ENCODE data around the gene CD52.
A peak's percentile ranks its signal among the peaks of the same experiment; 100 is the strongest.

Gene CD52

DNA sequence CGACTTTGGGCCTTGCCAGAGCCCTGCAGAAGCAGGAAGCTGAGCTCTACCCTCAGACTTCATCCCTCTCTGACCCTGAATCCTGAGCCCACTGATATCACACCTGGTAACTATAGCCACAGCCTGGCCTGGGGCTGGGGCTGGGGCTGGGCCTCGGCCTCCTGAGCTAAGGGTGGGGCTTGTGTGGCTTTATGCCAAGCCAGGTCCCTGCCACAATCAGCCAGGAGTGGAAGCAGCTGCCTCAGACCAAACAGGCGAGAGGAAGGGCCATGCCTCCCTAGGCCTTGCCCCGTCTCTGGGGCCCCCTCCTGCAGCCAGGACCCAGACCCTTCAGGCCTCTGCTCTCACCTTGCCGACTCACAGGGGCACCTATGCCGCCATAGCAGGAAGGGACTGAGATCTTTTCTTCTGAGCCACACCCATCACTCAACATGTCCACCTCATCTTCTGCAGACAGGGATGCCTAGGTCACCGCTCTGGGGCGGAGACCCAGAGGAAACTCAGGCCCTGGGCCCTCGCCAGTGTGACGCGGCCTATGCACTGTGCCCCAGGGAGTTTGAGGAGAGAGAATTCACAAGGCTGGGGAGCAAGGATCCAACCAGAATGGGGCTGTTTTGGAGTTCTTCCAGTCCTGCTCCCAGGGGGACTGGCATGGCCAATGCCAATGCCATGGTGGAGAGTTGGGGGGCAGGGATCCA is 17.0 kb upstream of the CD52 start:
- peak in 1 of 2 experiments; percentile 42 for DNase-seq
- no peak for TF ChIP-seq POLR2A (IDR thresholded peaks at IDR 0.05; ENCODE audit: low read length)
- no peak for TF ChIP-seq GATA1 (IDR thresholded peaks at IDR 0.05; ENCODE audit: low read depth, low read length)

DNA sequence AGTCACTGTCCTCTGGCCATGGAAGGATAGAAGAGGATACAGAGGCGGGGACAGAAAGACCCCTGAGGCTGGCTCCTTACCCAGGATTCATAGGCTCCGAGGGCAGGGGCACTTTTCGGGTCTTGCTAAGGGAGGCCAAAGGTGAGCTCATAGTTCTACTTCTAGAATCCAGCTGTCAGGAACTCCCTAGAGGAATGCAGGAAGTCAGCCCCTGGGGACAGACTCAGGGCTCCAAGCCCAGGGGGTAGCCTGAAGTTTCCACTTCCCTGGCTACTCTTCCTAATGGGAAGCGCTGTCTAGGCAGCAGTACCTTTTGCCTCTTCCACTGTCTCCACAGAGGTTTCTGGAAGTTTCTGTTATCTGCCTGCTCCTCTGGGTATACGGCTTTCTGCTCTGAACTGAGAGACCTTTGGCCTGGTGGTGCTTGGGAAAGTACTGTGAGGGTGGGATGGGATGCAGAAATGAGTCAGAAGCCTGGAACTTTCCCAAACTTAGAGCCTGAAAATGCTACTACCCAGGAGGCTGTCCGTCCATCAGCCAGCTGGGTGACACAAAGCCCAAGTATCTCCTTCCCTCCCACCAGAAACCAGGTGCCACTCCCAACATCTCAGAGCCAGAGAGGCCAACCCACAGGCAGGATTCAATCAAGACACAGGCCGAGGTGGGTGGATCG is 14.9 kb upstream of the CD52 start:
- TF ChIP-seq GATA1 (IDR thresholded peaks at IDR 0.05; ENCODE audit: low read depth, low read length) (no peak), POLR2A (IDR thresholded peaks at IDR 0.05; ENCODE audit: low read length) (no peak)
- DNase-seq = no peak

DNA sequence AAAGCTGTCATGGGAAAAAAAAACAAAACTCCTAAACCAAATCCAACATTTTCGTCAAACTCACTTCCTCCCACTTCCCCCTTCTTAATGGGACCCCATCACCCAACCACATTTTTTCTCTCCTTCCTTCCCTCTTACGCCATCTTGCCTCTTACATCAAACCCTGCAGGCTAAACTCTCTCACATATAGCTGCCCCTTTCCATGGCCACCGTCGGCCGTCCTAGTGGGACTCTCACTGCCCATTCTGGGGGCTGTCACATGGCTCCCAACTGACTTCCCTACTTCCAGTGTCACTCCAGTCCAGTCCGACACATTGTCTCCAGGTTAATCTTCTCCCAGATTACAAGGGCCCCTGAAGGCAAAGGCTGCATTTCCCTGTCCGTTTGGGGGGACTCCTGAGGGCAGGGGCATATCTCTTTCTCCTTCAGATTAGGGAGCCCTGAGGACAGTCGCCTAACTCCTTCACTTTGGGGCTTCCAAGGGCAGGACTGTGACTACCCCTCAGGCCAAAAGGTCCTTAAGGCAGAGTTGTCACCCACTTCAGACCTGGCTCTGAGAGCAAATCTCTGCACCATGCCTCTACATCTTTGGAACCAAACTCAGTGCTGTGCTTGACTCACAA is 12.0 kb upstream of the CD52 start:
- DNase-seq = no peak

DNA sequence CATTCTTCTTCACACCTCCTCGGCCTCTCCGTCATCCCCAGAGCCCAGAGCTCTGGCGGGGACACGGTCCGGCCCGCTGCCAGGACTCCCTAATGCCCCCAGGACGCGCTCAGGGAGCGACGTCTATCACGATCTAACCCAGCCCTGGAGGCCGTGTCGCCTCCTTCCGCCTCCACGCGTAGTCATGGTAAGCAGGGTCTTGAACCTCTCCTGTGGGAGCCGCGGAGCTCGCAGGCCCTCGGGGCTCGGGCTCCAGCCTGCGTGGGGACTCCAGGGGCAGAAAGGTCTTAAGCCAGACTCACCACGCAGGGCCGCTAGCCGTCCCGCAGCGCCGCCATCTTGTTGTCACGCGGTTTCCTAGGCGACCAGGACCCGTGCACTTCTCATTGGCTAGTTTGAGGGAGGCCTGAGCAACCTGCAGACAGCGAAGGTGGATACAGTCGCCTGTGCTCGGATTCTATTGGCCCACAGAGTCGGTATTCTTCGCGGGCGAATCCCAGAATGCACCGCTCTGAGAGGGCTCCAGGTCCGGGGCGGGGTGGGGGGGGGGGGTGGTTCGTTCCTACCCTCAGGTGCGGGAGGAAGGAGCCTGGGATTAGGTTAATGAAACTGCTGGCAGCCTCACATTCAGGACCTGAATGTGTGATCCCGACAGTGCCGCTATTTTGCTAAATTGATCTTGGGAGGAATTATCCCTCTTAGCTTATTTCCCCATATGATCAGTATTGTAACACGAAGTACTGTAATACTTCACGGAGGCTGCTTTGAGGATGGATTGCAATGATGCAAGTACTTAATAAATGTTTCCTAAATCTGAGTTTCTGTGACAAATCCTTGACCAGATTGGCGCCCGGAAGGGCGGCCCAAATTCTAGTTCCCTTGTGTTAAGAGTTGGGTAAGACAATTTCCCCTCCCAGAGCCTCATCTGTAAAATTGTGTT is 11.2 kb upstream of the CD52 start, which contains the start of gene UBXN11:
UBXN11 (minus strand) TSS at position 347 of the 940 bp plus-strand sequence. CDS start 3,753 bp downstream, outside the sequence.
- no peak for TF ChIP-seq GATA1 (IDR thresholded peaks at IDR 0.05; ENCODE audit: low read depth, low read length)
- TF ChIP-seq POLR2A (IDR thresholded peaks at IDR 0.05; ENCODE audit: low read length) = peak; percentile 70
- DNase-seq = peak; percentile 93 to 94

More for the DNA sequence above, 12.0 kb upstream of the CD52 start:
- no peak for TF ChIP-seq POLR2A (IDR thresholded peaks at IDR 0.05; ENCODE audit: low read length)

DNA sequence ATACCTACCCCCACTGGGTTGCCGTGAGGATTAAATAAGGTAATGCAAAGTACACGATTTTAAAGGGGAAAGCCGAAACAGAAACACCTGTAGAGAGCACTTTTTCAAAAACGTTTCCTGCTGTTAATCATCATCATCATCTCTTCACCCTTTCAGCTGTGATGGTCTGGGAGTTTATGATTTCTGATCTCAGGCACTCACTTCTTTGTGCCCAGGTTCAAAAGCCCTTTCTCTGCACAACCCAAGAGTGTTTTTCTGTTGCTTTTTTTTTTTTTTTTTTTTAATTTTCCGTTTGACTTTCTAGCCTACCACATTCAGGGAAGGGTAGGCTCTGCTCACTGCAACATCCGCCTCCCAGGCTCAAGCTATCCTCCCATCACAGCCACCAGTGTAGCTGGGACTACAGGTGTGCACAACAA is 10.4 kb upstream of the CD52 start:
- no peak for DNase-seq
- no peak for TF ChIP-seq GATA1 (IDR thresholded peaks at IDR 0.05; ENCODE audit: low read depth, low read length)
- TF ChIP-seq POLR2A (IDR thresholded peaks at IDR 0.05; ENCODE audit: low read length) = no peak

DNA sequence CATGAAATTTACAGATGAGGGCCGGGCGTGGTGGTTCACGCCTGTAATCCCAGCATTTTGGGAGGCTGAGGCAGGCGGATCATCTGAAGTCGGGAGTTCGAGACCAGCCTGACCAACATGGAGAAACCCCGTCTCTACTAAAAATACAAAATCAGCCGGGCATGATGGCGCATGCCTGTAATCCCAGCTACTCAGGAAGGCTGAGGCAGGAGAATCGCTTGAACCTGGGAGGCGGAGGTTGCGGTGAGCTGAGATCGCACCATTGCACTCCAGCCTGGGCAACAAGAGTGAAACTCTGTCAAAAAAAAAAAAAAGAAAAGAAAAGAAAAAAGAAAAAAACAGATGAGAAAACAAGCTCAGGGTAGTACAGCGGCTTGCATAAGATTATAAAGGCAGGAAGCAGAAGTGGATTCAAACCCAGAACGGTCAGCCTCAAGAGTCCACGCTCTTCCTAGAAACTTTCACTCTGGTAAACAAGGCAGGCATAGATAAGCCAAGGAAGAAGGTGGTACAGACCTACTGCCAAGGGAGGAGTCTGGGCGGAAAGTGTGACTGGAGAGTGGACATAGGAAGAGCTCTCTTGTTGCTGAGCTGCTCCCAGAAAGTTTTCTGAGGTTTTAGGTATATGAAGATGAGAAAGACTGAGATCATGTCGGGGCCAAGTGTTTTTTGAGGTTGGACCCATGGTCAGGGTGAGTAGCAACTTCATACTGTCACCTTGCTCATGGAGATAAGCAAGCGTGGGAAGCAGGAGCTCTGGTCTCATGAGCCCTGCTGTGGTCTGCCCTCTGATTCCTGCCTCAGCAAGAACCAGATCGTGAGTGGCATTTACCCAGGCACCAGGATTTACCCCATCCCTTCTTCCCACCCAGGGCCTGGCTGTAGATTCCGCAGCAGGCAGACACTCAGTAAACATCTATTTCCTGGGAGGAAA is 9.5 kb upstream of the CD52 start:
- peak in 1 of 2 experiments; percentile 47 for DNase-seq

DNA sequence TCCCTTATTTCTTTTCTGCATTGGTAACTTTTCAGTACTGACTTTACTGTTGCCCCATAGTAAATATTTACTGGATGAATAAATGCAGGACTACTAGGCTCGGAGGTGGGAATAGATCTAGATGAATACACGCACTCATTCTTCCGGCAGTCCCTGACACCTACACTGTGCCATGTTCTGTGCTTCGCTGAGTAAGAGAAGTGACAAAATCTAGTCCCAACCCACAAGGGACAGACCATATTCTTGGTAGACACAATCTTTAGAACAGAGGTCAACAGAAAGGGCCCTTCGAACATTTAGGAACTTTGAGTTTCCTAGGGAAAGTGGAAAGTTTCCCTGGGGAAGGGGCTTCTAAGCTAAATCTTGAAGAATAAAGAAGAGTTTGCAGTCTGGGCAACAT is 3.3 kb upstream of the CD52 start:
- TF ChIP-seq POLR2A (IDR thresholded peaks at IDR 0.05; ENCODE audit: low read length) = no peak
- TF ChIP-seq GATA1 (IDR thresholded peaks at IDR 0.05; ENCODE audit: low read depth, low read length) = no peak
- no peak for DNase-seq

DNA sequence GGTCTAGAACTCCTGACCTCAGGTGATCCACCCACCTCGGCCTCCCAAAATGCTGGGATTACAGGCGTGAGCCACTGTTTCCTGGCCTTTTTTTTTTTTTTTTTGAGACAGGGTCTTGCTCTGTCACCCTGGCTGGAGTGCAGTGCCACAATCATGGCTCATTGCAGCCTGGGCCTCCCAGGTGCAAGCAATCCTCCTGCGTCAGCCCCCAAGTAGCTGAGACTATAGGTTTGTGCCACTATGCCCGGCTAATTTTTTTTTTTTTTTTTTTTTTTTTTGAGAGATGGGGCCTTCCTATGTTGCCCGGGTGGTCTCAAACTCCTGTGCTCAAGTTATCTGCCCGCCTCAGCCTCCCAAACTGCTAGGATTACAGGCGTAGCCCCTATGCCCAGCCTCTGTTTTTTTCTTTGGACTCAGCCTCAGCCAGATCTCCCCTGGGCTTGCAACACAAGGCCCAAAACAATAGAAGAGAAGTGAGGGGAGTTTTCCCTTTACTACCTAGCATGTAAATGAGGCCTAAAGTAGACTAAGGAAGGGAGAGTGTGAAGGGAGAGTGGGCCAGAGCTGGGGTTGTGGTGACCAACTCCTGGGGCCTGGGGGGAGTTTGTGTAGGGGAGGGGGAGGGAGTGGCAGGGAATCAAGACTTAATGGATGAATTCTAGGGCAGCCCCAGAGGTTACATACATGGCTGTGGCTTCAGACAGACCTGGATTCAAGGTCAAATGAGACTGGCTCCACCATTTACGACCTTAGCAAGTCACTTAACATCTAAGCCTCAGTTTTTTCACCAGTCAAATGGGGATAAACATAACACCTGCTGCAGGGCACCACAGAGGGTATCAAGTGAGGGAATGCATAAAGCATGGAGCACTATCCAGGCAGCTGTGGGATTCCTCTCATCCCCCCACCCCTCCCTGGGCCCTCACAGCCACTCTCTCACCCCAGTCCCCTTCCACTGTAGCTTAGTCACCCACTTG is 1.6 kb upstream of the CD52 start:
- no peak for DNase-seq
- no peak for TF ChIP-seq GATA1 (IDR thresholded peaks at IDR 0.05; ENCODE audit: low read depth, low read length)
- no peak for TF ChIP-seq POLR2A (IDR thresholded peaks at IDR 0.05; ENCODE audit: low read length)

DNA sequence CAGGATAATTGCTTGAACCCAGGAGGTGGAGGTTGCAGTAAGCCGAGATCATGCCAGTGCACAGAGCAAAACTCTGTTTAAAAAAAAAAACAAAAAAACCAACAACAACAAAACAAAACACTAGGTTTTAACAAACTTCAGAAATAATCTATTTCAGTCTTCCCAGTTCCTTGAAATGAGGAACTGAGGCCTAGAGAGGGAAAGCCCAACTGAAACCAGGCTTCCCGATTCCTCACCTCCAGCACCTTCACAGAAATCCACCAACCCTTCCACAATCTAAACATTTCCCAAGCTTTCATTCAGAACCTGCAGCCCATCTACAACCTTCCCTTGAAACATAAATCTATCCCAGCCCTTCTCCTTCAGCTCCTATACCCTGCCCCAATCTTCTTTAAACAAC is 612 bp upstream of the CD52 start:
- no peak for DNase-seq
- no peak for TF ChIP-seq POLR2A (IDR thresholded peaks at IDR 0.05; ENCODE audit: low read length)
- no peak for TF ChIP-seq GATA1 (IDR thresholded peaks at IDR 0.05; ENCODE audit: low read depth, low read length)

DNA sequence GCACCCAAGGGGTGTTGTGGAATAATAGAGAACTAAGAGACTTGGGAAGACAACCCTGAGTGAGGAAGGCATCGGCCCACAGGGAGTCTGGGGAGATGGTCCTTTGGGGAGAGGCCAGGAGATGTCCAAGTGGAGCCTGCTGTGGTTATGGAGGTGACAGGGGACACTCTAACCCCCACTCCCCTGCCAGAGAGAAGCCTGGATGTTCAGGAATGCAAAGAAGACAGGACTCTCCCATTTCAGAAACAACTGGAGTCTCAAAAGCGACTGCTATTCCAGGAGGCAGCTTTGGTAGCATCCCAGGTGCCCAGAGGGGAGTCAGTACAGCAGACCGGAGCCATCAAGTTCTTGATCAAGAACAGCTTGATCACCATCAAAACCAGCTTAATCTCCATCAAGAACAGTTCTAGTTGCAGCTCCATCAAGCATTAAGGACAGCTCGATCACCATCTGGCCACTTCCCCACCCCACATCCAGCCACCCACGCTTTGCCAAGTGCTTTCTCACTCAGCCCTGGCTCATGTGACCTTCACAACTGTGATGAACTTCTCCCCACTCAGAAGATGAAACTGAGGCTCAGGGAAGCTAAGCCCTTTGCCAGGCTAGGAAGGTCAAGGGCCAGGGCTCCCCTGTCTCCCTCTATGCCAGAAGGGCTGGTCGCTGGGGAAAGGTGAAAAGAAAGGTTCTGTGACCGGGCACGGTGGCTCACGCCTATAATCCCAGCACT is 743 bp downstream of the CD52 start:
- TF ChIP-seq GATA1 (IDR thresholded peaks at IDR 0.05; ENCODE audit: low read depth, low read length) (no peak), POLR2A (IDR thresholded peaks at IDR 0.05; ENCODE audit: low read length) (no peak)
- peak in 1 of 2 experiments; percentile 19 for DNase-seq

DNA sequence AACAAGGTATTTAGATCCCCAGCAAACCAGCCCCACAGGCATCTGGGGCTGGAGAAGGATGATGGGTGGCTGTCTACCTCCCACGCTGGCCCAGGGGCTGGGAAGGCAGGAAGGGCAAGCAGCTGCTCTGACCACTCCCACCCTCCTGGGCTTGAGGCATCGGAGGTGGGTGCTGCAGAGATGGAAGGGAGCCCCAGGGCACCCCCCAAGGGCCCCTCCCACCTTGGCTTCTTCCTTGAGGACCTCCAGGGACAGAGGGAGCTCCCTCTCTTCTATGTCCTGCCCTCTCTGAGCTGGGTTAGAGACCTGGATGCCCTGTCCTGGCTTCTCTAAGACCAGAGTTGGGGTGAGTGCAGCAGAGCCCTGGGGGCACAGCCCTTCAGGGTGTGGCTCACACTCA is 3.1 kb downstream of the CD52 start:
- TF ChIP-seq POLR2A (IDR thresholded peaks at IDR 0.05; ENCODE audit: low read length) (no peak), GATA1 (IDR thresholded peaks at IDR 0.05; ENCODE audit: low read depth, low read length) (no peak)
- DNase-seq = no peak

All from erythroblast (primary cell).